Mucosa of descending colon (tissue), 3 donors: ENCODE data around the gene CLIC5. TPM values are rescaled to one million over a fixed set of nuclear protein-coding genes. Genes with fewer than 3 reads are reported as not detected.

Experiments used
- ATAC-seq: fragments of 200-7000 bp; cut with Tn5 transposase; one replicate; pipeline ENCODE4 v1.9.1; 2020; ENCODE audit warnings: mild to moderate bottlenecking, moderate library complexity
- DNase-seq, 3 donors: peaks; one replicate each; pipeline ENCODE4 v3.0.0-alpha.2; 2020
- H3K36me3 ChIP-seq: fragments of 200-600 bp; one replicate; pipeline ENCODE4 v1.8.0; 2021; ENCODE audit warnings: low read depth, mild to moderate bottlenecking
- H3K4me1 ChIP-seq: fragments of 200-600 bp; one replicate; pipeline ENCODE4 v1.8.0; 2021; ENCODE audit warnings: low read depth, mild to moderate bottlenecking
- H3K4me3 ChIP-seq: fragments of 200-600 bp; one replicate; pipeline ENCODE4 v1.8.0; 2021; ENCODE audit warnings: mild to moderate bottlenecking
- H3K9me3 ChIP-seq: fragments of 200-600 bp; one replicate; pipeline ENCODE4 v1.8.0; 2021; ENCODE audit warnings: mild to moderate bottlenecking
- CTCF ChIP-seq: fragments of 200-600 bp; IDR thresholded peaks from one replicate; pipeline ENCODE4 v1.8.0; 2022; ENCODE audit warnings: antibody characterized with exemption, mild to moderate bottlenecking
- intact Hi-C, 2 donors: fragments of 100-400 bp; cut with DNase I in 1 of 2; cut with micrococcal nuclease in 1 of 2; formaldehyde crosslinking; loops; one replicate each; pipeline versions ENCODE4 v1.11.0 to v1.11.1; 2022; cut with DNase I, micrococcal nuclease
- total RNA-seq, 3 donors: library from RNA; stranded (reverse); fragmentation: NEBNext Ultra II Directional in 2 of 3; extraction: Animal tissue kit (Norgen Biotek cat#: 25700) in 2 of 3; gene quantifications; one replicate each; pipeline versions ENCODE4 v1.2.1 to v1.2.4, GENCODE V29; 2021 to 2023
- donor health status: DM: no; HTN: no; CAD: no; lungs with moderate emphysema.
- donor health status: DM: no; HTN: no; CAD: no.
- donor health status: DM: no; HTN: yes; CAD: no.

CLIC5 gene
- total RNA-seq, 3 donors from 2014 or later, result 149 to 242 (median 215) TPM

GRCh38 chr6:45984788-45985425 lies 30.8 kb downstream of the CLIC5 start:
- H3K9me3 ChIP-seq, result no peaks in the 10 kb centered on the region
- intact Hi-C loops, result no loop called here
- DNase-seq (no peak), ATAC-seq (no peak)
- H3K4me3 ChIP-seq, result no peak overlapping the region
- no peak for TF ChIP-seq CTCF
- no peaks in the 10 kb centered on the region for H3K36me3 ChIP-seq
- H3K4me1 ChIP-seq, result peaks cover 33% of the 10 kb centered on the region

GRCh38 chr6:45984347-45984746 lies 31.3 kb downstream of the CLIC5 start:
- Histone ChIP-seq H3K9me3 (no peaks in the 10 kb centered on the region), H3K4me3 (no peak overlapping the region), H3K36me3 (no peaks in the 10 kb centered on the region), H3K4me1 (peaks cover 33% of the 10 kb centered on the region)
- no peak for DNase-seq
- ATAC-seq, result no peak
- TF ChIP-seq CTCF, result no peak
- intact Hi-C loops, result no loop called here

GRCh38 chr6:45983062-45983461 lies 32.6 kb downstream of the CLIC5 start:
- intact Hi-C loops, result no loop called here
- ATAC-seq, result peak; percentile 84
- no peaks in the 10 kb centered on the region for H3K36me3 ChIP-seq
- TF ChIP-seq CTCF, result no peak
- H3K4me1 ChIP-seq, result peaks cover 33% of the 10 kb centered on the region
- peak in 1 of 3 donors; percentile 68 for DNase-seq
- H3K4me3 ChIP-seq, result no peak overlapping the region
- no peaks in the 10 kb centered on the region for H3K9me3 ChIP-seq

- intact Hi-C loops, result no loop called here
- Histone ChIP-seq H3K36me3 (no peaks in the 10 kb centered on the region), H3K4me3 (no peak overlapping the region), H3K4me1 (peaks cover 27% of the 10 kb centered on the region), H3K9me3 (no peaks in the 10 kb centered on the region)
- DNase-seq (no peak), ATAC-seq (peak; percentile 91)
- no peak for TF ChIP-seq CTCF
Measured at GRCh38 chr6:45982280-45983036, 33.2 kb downstream of the CLIC5 start.

GRCh38 chr6:45981046-45981445 lies 34.6 kb downstream of the CLIC5 start:
- Histone ChIP-seq H3K4me1 (peaks cover 22% of the 10 kb centered on the region), H3K4me3 (no peak overlapping the region), H3K36me3 (no peaks in the 10 kb centered on the region), H3K9me3 (no peaks in the 10 kb centered on the region)
- no peak for DNase-seq
- TF ChIP-seq CTCF, result no peak
- ATAC-seq, result no peak
- intact Hi-C loops, result no loop called here
